Measurements from ENCODE around the gene AOPEP. TPM values are rescaled to one million over a fixed set of nuclear protein-coding genes. Genes with fewer than 3 reads are reported as not detected.

Gene AOPEP
- total RNA-seq, 6 experiments from 2014 or later, result 36.6 to 110 (median 63.3) TPM

GRCh38 chr9:95035846-95036245 lies 309.3 kb downstream of the AOPEP start:
- Histone ChIP-seq H3K27me3 (no peaks in the 10 kb centered on the region), H3K27ac (no peak overlapping the region), H3K9me3 (no peaks in the 10 kb centered on the region), H3K36me3 (peaks cover 0 to 40% (median 10%) of the 10 kb centered on the region in 4 donors), H3K4me1 (peaks cover 0 to 34% (median 9%) of the 10 kb centered on the region in 4 donors), H3K4me3 (no peak overlapping the region)
- TF ChIP-seq, protein P1, sequence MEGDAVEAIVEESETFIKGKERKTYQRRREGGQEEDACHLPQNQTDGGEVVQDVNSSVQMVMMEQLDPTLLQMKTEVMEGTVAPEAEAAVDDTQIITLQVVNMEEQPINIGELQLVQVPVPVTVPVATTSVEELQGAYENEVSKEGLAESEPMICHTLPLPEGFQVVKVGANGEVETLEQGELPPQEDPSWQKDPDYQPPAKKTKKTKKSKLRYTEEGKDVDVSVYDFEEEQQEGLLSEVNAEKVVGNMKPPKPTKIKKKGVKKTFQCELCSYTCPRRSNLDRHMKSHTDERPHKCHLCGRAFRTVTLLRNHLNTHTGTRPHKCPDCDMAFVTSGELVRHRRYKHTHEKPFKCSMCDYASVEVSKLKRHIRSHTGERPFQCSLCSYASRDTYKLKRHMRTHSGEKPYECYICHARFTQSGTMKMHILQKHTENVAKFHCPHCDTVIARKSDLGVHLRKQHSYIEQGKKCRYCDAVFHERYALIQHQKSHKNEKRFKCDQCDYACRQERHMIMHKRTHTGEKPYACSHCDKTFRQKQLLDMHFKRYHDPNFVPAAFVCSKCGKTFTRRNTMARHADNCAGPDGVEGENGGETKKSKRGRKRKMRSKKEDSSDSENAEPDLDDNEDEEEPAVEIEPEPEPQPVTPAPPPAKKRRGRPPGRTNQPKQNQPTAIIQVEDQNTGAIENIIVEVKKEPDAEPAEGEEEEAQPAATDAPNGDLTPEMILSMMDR (IDR thresholded peaks at IDR 0.05), result no peak
- no peak for TF ChIP-seq POLR2A (IDR thresholded peaks at IDR 0.05)
- no peak for DNase-seq
- no peak for ATAC-seq
- 57% methylated on average over 3 of the region's 3 CpGs for WGBS (ENCODE audit: insufficient coverage, low coverage, low lambda C conversion rate, missing lambda C conversion rate)
- intact Hi-C loops (cut with DNase I), result no loop called here

DNA sequence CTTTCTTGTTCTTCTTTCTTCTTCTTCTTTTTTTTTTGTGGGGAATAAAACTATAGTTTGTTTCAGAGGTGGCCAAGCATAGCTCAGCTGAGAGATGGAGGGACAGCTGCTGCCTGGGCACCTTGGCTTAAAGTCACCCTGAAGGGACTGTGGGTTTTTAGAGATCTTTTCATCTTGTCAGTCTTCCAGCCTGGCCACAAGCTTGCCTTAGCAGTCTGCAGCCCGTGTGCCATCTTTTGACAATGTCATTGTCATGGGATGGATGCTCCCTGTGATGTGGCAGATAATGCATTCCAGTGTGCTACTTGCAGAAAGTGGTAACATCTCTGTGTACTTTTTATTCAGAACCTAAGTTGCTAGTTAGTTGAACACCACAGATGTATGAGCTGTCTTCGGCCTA lies 310.2 kb downstream of the AOPEP start:
- WGBS (ENCODE audit: insufficient coverage, low coverage, low lambda C conversion rate, missing lambda C conversion rate), result 91% methylated on average over 1 of the region's 2 CpGs
- intact Hi-C loops (cut with DNase I), result no loop called here
- H3K27me3 ChIP-seq, result no peaks in the 10 kb centered on the region
- DNase-seq (no peak), ATAC-seq (no peak)
- H3K27ac ChIP-seq, result no peak overlapping the region
- H3K9me3 ChIP-seq, result no peaks in the 10 kb centered on the region
- H3K4me3 ChIP-seq, result no peak overlapping the region
- peaks cover 0 to 40% (median 9%) of the 10 kb centered on the region in 4 donors for H3K36me3 ChIP-seq
- peaks cover 0 to 30% (median 8%) of the 10 kb centered on the region in 4 donors for H3K4me1 ChIP-seq
- TF ChIP-seq, protein P1 (IDR thresholded peaks at IDR 0.05), result no peak
- no peak for TF ChIP-seq POLR2A (IDR thresholded peaks at IDR 0.05)

DNA sequence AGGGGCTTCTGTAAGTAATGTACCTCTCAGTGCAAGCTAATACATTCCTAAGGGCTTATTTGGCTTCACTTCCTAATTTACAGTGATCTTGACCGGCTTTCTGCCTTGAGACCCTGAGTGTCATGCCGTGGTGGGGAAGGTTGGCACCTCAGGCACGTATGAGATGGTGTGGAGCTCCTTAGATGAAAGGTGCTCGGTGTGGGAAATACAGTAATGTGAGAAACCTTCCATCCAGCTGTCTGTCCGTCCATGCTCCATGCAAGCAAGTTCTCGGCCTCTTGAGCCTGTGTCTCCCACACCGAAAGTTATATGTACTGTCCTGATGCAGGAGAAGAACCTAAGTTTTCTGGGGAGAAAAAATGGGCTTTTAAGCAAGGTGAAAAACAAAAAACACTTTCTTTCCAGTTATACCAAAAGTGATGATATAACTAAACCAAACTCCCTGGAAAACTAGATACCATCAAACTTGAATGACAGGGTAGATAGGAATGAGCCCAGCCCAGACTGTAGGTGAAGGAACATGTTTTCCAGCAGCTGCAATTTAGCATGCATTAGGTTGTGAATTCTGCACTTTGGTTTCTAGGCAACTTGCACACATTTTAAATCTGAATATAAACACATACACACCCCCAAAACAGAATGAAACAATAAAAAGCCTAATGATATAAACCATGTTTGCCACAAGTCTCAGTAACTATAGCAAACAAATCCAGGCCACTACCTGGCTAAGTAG lies 311.5 kb downstream of the AOPEP start:
- no peak for ATAC-seq
- H3K27ac ChIP-seq, result no peak overlapping the region
- H3K27me3 ChIP-seq, result no peaks in the 10 kb centered on the region
- H3K36me3 ChIP-seq, result peaks cover 0 to 40% (median 9%) of the 10 kb centered on the region in 4 donors
- intact Hi-C loops (cut with DNase I), result no loop called here
- no peak overlapping the region for H3K4me3 ChIP-seq
- H3K9me3 ChIP-seq, result no peaks in the 10 kb centered on the region
- no peak for TF ChIP-seq POLR2A (IDR thresholded peaks at IDR 0.05)
- TF ChIP-seq, protein P1 (IDR thresholded peaks at IDR 0.05), result no peak
- DNase-seq, result no peak
- 89% methylated on average over 3 of the region's 7 CpGs for WGBS (ENCODE audit: insufficient coverage, low coverage, low lambda C conversion rate, missing lambda C conversion rate)
- H3K4me1 ChIP-seq, result peaks cover 0 to 25% (median 7%) of the 10 kb centered on the region in 4 donors

- DNase-seq (no peak), ATAC-seq (peak in 3 of 4 donors; percentile 4 to 16 (median 14))
- Histone ChIP-seq H3K27me3 (no peaks in the 10 kb centered on the region), H3K36me3 (peaks cover 0 to 42% (median 9%) of the 10 kb centered on the region in 4 donors), H3K9me3 (no peaks in the 10 kb centered on the region), H3K4me3 (no peak overlapping the region), H3K27ac (no peak overlapping the region), H3K4me1 (peaks cover 0 to 25% (median 7%) of the 10 kb centered on the region in 4 donors)
- 85% methylated on average over 9 of the region's 9 CpGs for WGBS (ENCODE audit: insufficient coverage, low coverage, low lambda C conversion rate, missing lambda C conversion rate)
- TF ChIP-seq, protein P1 (IDR thresholded peaks at IDR 0.05), result no peak
- TF ChIP-seq POLR2A (IDR thresholded peaks at IDR 0.05), result no peak
- intact Hi-C loops (cut with DNase I), result no loop called here
Measured at GRCh38 chr9:95038666-95039065, 312.2 kb downstream of the AOPEP start.
